ENCODE measurements around the gene HOXC9. TPM values are rescaled to one million over a fixed set of nuclear protein-coding genes. Genes with fewer than 3 reads are reported as not detected.

HOXC9 gene
- total and polyA plus RNA-seq, 9 of the 15 experiments (the other 6 are each of a cell fraction or from before 2014, with no cell fraction given) = 1.1 to 10.5 (median 9.3) TPM

GRCh38 chr12:53995002-53995377 is 5.0 kb upstream of the HOXC9 start (continued):
- no peak for TF ChIP-seq KDM4B (IDR thresholded peaks at IDR 0.05; ENCODE audit: borderline replicate concordance in 2 of 2, low read depth in 1 of 2)
- no peak for TF ChIP-seq ARID3B (CRISPR knock-in tag; IDR thresholded peaks at IDR 0.05; ENCODE audit: borderline replicate concordance)
- TF ChIP-seq MYNN (IDR thresholded peaks at IDR 0.05) = no peak
- no peak for TF ChIP-seq MYNN (CRISPR knock-in tag; IDR thresholded peaks at IDR 0.05)
- 0 out of 2 replicates have a peak, but pooled peaks have one; percentile 26 for TF ChIP-seq RERE (CRISPR knock-in tag; IDR thresholded peaks at IDR 0.05; ENCODE audit: borderline replicate concordance)
- peak; percentile 49 for TF ChIP-seq MGA (IDR thresholded peaks at IDR 0.05)
- TF ChIP-seq PHTF2 (CRISPR knock-in tag; IDR thresholded peaks at IDR 0.05) = no peak
- no peak for TF ChIP-seq ZKSCAN8 (CRISPR knock-in tag; IDR thresholded peaks at IDR 0.05)
